Skeletal muscle satellite cell (primary cell): ENCODE data around the gene APLN.

Experiments
- H3K27me3 ChIP-seq: 2 replicates; pipeline ENCODE4 v1.7.0; 2013; ENCODE audit warnings: low read length; ENCODE audit not compliant: control insufficient read depth, insufficient read depth
- H3K36me3 ChIP-seq: 2 replicates; pipeline ENCODE4 v1.7.0; 2013; ENCODE audit warnings: mild to moderate bottlenecking, control low read depth, low read length; ENCODE audit not compliant: insufficient read depth
- H3K4me1 ChIP-seq: 2 replicates; pipeline ENCODE4 v1.7.0; 2013; ENCODE audit warnings: low read length; ENCODE audit not compliant: control insufficient read depth, insufficient read depth
- H3K4me2 ChIP-seq: 2 replicates; pipeline ENCODE4 v1.7.0; 2013; ENCODE audit warnings: mild to moderate bottlenecking, low read length
- H3K4me3 ChIP-seq: 2 replicates; pipeline ENCODE4 v1.7.0; 2013; ENCODE audit warnings: low read length
- H3K9ac ChIP-seq: 2 replicates; pipeline ENCODE4 v1.7.0; 2013; ENCODE audit warnings: mild to moderate bottlenecking, low read depth, low read length, moderate library complexity
- H3K9me3 ChIP-seq: replicated peaks from 2 replicates; pipeline ENCODE4 v1.7.0; 2013; ENCODE audit warnings: mild to moderate bottlenecking, control low read depth, low read length

Gene APLN

GRCh38 chrX:129648514-129649267 is 6.1 kb downstream of the APLN start:
- no peaks in the 10 kb centered on the region for H3K4me1 ChIP-seq
- H3K4me2 ChIP-seq = no peak overlapping the region
- no peaks in the 10 kb centered on the region for H3K36me3 ChIP-seq
- no peak overlapping the region for H3K4me3 ChIP-seq
- peaks cover 13% of the 10 kb centered on the region for H3K27me3 ChIP-seq
- H3K9ac ChIP-seq = no peak overlapping the region
- H3K9me3 ChIP-seq = no peaks in the 10 kb centered on the region

DNA sequence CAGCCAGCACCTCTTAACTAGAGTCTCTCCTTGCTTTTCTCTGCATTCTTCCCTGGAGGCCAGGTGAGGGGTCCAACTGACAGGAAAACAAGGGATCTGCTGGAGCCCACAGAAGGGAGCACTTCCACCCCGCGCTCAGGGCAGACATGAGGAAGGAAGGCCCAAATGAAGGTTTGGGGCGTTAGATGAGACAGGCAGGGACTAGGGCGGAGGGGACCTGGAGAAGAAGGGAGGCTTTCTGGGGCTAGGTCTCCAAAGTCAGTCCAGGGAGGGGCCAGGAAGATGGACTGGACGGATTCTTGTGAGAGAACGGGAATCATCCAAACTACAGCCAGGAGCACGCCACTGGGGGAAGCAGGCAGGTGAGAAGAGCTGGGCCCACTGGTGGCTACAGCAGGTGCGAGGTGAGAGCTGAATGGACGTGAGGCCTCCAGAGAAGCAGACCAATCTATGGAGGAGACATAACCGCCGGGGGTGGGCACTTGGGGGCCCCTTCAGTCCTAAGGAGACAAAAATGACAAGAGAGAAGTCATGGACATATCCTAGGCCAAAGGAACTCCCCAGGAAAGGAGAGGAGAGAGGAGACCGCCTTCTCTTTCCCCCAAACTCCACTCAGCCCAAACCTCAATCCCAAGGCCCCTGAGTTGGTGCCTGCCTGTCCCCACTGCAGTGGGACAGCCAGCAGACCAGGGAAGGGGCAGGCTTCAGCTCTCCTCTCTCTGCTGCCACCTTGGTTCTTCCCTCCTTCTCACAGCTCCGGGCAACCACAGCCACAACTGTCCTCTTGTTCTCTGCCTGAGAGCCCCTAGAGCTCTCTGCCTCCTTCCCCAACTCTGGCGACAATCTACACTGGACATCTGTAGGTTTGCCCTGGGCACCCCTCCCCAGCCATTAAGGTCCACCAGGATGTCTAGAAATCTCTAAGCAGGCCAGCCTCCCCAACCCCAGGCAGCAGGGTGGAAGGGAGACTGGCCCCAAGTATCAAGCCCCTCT is 7.0 kb downstream of the APLN start:
- Histone ChIP-seq H3K9me3 (no peaks in the 10 kb centered on the region), H3K4me3 (no peak overlapping the region), H3K4me2 (no peak overlapping the region), H3K9ac (no peak overlapping the region), H3K4me1 (no peaks in the 10 kb centered on the region), H3K36me3 (no peaks in the 10 kb centered on the region), H3K27me3 (peaks cover 5% of the 10 kb centered on the region)

- no peak overlapping the region for H3K4me3 ChIP-seq
- no peaks in the 10 kb centered on the region for H3K9me3 ChIP-seq
- H3K9ac ChIP-seq = no peak overlapping the region
- no peaks in the 10 kb centered on the region for H3K4me1 ChIP-seq
- H3K4me2 ChIP-seq = no peak overlapping the region
- H3K27me3 ChIP-seq = peaks cover 5% of the 10 kb centered on the region
- H3K36me3 ChIP-seq = no peaks in the 10 kb centered on the region
Observed at GRCh38 chrX:129646566-129647417, 8.0 kb downstream of the APLN start.

DNA sequence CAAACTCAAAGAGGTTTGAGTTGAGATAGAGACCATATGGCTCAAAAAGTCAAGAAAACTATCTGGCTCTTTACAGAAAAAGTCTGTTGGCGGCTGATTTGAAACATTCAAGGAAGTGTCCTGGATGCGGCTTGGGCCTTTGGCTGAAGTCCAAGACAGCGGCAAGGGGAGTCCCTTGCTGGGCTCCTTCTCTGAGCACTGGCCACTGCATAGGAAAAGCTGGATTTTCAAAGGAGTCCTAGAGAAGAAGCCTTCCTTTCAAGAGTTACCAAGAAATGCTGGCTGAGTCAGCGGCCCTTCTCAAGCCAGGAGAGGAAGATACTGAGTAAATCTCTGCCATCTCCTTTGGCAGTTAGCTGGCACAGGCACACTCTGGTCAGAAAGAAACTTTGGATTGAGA is 12.1 kb downstream of the APLN start:
- Histone ChIP-seq H3K36me3 (no peaks in the 10 kb centered on the region), H3K4me1 (no peaks in the 10 kb centered on the region), H3K9me3 (no peaks in the 10 kb centered on the region), H3K4me2 (no peak overlapping the region), H3K4me3 (no peak overlapping the region), H3K27me3 (peaks cover 5% of the 10 kb centered on the region), H3K9ac (no peak overlapping the region)

GRCh38 chrX:129641941-129642340 is 12.8 kb downstream of the APLN start:
- H3K27me3 ChIP-seq = peaks cover 5% of the 10 kb centered on the region
- H3K4me3 ChIP-seq = no peak overlapping the region
- no peaks in the 10 kb centered on the region for H3K4me1 ChIP-seq
- H3K4me2 ChIP-seq = no peak overlapping the region
- no peaks in the 10 kb centered on the region for H3K36me3 ChIP-seq
- H3K9ac ChIP-seq = no peak overlapping the region
- H3K9me3 ChIP-seq = no peaks in the 10 kb centered on the region

- H3K4me2 ChIP-seq = no peak overlapping the region
- H3K36me3 ChIP-seq = no peaks in the 10 kb centered on the region
- no peaks in the 10 kb centered on the region for H3K4me1 ChIP-seq
- H3K27me3 ChIP-seq = peaks cover under 1% of the 10 kb centered on the region
- H3K9ac ChIP-seq = no peak overlapping the region
- H3K4me3 ChIP-seq = no peak overlapping the region
- H3K9me3 ChIP-seq = no peaks in the 10 kb centered on the region
Observed at GRCh38 chrX:129641469-129641868, 13.3 kb downstream of the APLN start.

DNA sequence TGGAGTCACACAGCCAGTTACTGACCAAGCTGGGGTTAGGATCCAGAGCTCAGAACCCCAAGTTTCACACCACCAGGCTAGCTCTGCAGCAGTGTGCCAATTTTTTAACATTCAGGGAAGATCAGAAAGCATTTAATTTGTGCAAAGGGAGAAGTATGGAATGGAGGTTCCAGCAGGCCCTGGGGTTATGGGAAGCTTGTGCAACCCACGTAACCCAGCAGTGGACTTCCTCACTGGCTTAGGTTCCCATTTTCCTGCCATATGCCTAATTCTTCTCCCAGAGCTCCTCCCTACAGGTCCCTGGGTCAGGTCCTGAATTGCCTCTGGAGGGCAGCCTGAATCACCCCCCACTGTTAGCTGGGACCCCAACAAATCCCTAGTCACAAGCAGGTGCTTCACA is 14.0 kb downstream of the APLN start:
- Histone ChIP-seq H3K4me3 (no peak overlapping the region), H3K9me3 (no peaks in the 10 kb centered on the region), H3K9ac (no peak overlapping the region), H3K36me3 (no peaks in the 10 kb centered on the region), H3K4me2 (no peak overlapping the region), H3K27me3 (no peaks in the 10 kb centered on the region), H3K4me1 (no peaks in the 10 kb centered on the region)

- H3K4me2 ChIP-seq = no peak overlapping the region
Observed at GRCh38 chrX:129638917-129639316, 15.8 kb downstream of the APLN start.

GRCh38 chrX:129637217-129638109 is 17.3 kb downstream of the APLN start:
- Histone ChIP-seq H3K9ac (no peak overlapping the region), H3K4me2 (no peak overlapping the region), H3K9me3 (no peaks in the 10 kb centered on the region), H3K4me3 (no peak overlapping the region), H3K36me3 (no peaks in the 10 kb centered on the region), H3K27me3 (peaks cover 5% of the 10 kb centered on the region), H3K4me1 (no peaks in the 10 kb centered on the region)

More at GRCh38 chrX:129638917-129639316, 15.8 kb downstream of the APLN start:
- Histone ChIP-seq H3K9me3 (no peaks in the 10 kb centered on the region), H3K4me1 (no peaks in the 10 kb centered on the region), H3K36me3 (no peaks in the 10 kb centered on the region), H3K27me3 (peaks cover 5% of the 10 kb centered on the region), H3K9ac (no peak overlapping the region), H3K4me3 (no peak overlapping the region)

DNA sequence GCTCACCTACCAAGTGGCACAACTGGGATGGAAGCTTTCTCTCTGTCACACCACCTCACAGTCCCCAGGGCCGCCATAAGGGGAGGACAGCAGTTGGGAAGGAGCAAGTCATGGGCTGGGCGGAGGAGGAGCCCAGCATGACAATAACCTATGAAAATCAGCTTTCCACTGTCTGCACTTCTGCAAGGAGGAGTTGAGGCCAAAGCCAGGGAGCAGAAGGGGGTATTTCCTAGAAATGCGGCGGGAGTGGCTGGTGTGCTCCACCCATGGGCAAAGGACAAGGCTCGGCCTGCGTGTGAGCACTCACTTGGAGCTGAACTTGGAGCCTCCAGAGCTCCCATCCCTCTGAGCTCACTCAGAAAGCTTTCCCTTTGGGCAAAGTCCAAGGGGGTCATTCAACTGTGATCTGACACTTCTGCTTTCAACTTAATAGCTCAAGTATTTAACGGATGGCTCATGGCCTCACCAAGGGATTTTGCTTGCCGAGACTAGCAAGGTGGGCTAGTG is 18.5 kb downstream of the APLN start:
- no peaks in the 10 kb centered on the region for H3K36me3 ChIP-seq
- no peaks in the 10 kb centered on the region for H3K9me3 ChIP-seq
- H3K4me2 ChIP-seq = no peak overlapping the region
- no peaks in the 10 kb centered on the region for H3K4me1 ChIP-seq
- no peak overlapping the region for H3K4me3 ChIP-seq
- H3K9ac ChIP-seq = no peak overlapping the region
- peaks cover 5% of the 10 kb centered on the region for H3K27me3 ChIP-seq
